ENCODE results near the gene HBZ. TPM values are rescaled to one million over a fixed set of nuclear protein-coding genes. Genes with fewer than 3 reads are reported as not detected.
"Not testable (repeated sequence)": the region's sequence is repeated elsewhere in the genome, so short reads cannot be mapped to it uniquely, and the experiment has no call there.

HBZ gene
- total and polyA plus RNA-seq, 2 of the 8 experiments (the other 6 are each of a cell fraction or from before 2014, with no cell fraction given): 0.12 TPM; not detected in 1

GRCh38 chr16:173211-173854, 20.9 kb downstream of the HBZ start:
- POLR2A ChIA-PET (ENCODE audit: partially characterized antibody): not testable (repeated sequence)
- H4K20me1 ChIP-seq (replicated peaks in 1 of 2; ENCODE audit: control insufficient read depth in 1 of 2, insufficient read depth in 2 of 2, low read length in 2 of 2): peaks cover 8 to 20% of the 10 kb centered on the region in 2 experiments

More at GRCh38 chr16:173211-173854, 20.9 kb downstream of the HBZ start:
- H2AFZ ChIP-seq (ENCODE audit: low read length); DNase-seq (ENCODE audit: low read depth in 1 of 2, low spot score in 2 of 2); H3K27ac ChIP-seq (ENCODE audit: low read depth, low read length); H3K4me2 ChIP-seq (ENCODE audit: insufficient read depth in 1 of 2, low read depth in 2 of 2, low read length in 2 of 2); H2BK120ac ChIP-seq (replicated peaks; ENCODE audit: low read depth, low read length); H2BK5ac ChIP-seq (ENCODE audit: low read depth, low read length); H3K36me3 ChIP-seq (ENCODE audit: control insufficient read depth in 2 of 4, insufficient read depth in 4 of 4, low read length in 3 of 4); H4K5ac ChIP-seq (ENCODE audit: insufficient read length, low read depth, low read length); H4K8ac ChIP-seq (ENCODE audit: extremely low read depth, insufficient read depth, low read length); H3K9me3 ChIP-seq (ENCODE audit: insufficient read depth in 2 of 2, low read depth in 1 of 2, low read length in 1 of 2); H3K4me3 ChIP-seq (ENCODE audit: extremely low read depth in 1 of 4, insufficient read depth in 2 of 4, low read depth in 3 of 4, low read length in 4 of 4); H3K14ac ChIP-seq (ENCODE audit: insufficient read length); FAIRE-seq; H3K23me2 ChIP-seq (ENCODE audit: low read depth, low read length); CTCF ChIA-PET (ENCODE audit: partially characterized antibody); H2BK12ac ChIP-seq (ENCODE audit: low read depth, low read length); H3K79me1 ChIP-seq (ENCODE audit: low read depth, low read length); H3K4ac ChIP-seq (replicated peaks; ENCODE audit: insufficient read length, low read depth, low read length); H3K56ac ChIP-seq (replicated peaks; ENCODE audit: insufficient read length, low read depth, low read length); H2BK15ac ChIP-seq (ENCODE audit: low read length); H2BK20ac ChIP-seq (ENCODE audit: low read length); H3K18ac ChIP-seq (ENCODE audit: extremely low read depth, low read length); H4K91ac ChIP-seq (replicated peaks; ENCODE audit: insufficient read length, low read length); H3K23ac ChIP-seq (ENCODE audit: insufficient read length); H2AK5ac ChIP-seq (ENCODE audit: low read depth, low read length); H3K79me2 ChIP-seq (ENCODE audit: control insufficient read depth in 1 of 2, insufficient read depth in 2 of 2, low read length in 2 of 2); H3K9ac ChIP-seq (replicated peaks in 1 of 4; ENCODE audit: extremely low read depth in 1 of 4, low read depth in 3 of 4, low read length in 3 of 4): not testable (repeated sequence)
- H3K4me1 ChIP-seq (replicated peaks in 1 of 4; ENCODE audit: control insufficient read depth in 3 of 4, insufficient read depth in 4 of 4, low read length in 3 of 4): peaks cover 0 to 12% (median 1%) of the 10 kb centered on the region in 4 experiments; a peak in 4 of 7 replicates
- 15% methylated on average over 13 of the region's 44 CpGs; no CpG with 5 or more reads in 1 of the 2 experiments for WGBS, 2 experiments (ENCODE audit: extremely low coverage in 1 of 2, insufficient coverage in 1 of 2, insufficient read length in 1 of 2, insufficient replicate concordance in 2 of 2, low coverage in 1 of 2, low lambda C conversion rate in 2 of 2, missing lambda C conversion rate in 1 of 2)
- peaks cover 54 to 83% (median 74%) of the 10 kb centered on the region in 4 experiments for H3K27me3 ChIP-seq (replicated peaks in 1 of 4; ENCODE audit: control insufficient read depth in 3 of 4, extremely low read depth in 1 of 4, insufficient read depth in 3 of 4, low read length in 3 of 4)
- TF ChIP-seq EZH2 (IDR thresholded peaks at IDR 0.05; ENCODE audit: low read depth, low read length, severe bottlenecking): peak; percentile 45
